Urinary bladder (tissue), 4 donors: ENCODE measurements around the gene HPRT1. TPM values are rescaled to one million over a fixed set of nuclear protein-coding genes. Genes with fewer than 3 reads are reported as not detected.

Experiments used
- DNase-seq: peaks from one replicate; pipeline ENCODE4 v3.0.0-alpha.2; 2015; ENCODE audit errors: extremely low spot score
- H3K27ac ChIP-seq: one replicate; pipeline ENCODE4 v1.5.1; 2013; ENCODE audit warnings: low read depth, mild to moderate bottlenecking, moderate library complexity
- H3K36me3 ChIP-seq: one replicate; pipeline ENCODE4 v1.6.1; 2013; ENCODE audit warnings: mild to moderate bottlenecking, moderate library complexity; ENCODE audit not compliant: insufficient read depth
- H3K4me1 ChIP-seq: one replicate; pipeline ENCODE4 v1.6.1; 2013; ENCODE audit warnings: mild to moderate bottlenecking, moderate library complexity; ENCODE audit not compliant: insufficient read depth
- H3K4me3 ChIP-seq: one replicate; pipeline ENCODE4 v1.5.1; 2013; ENCODE audit warnings: low read depth, low read length
- WGBS: extraction: QIAGEN DNeasy Blood & Tissue Kit; methylation state at CpG from one replicate; pipeline ENCODE4 v1.1.7; 2013; 5-methylcytosine and 5-hydroxymethylcytosine counted together
- polyA plus RNA-seq: library from polyadenylated mRNA; stranded (reverse); fragments of 200-250 nt; gene quantifications from one replicate; pipeline ENCODE4 v1.2.3, GENCODE V29; 2013
- total RNA-seq: library from RNA; depleted of rRNA; stranded (reverse); fragments of >200 nt; gene quantifications from one replicate; pipeline ENCODE4 v1.2.3, GENCODE V29; 2014
- donor health status: healthy with polysubstance abuse.
- donor health status: healthy.

HPRT1 gene
- total RNA-seq (19.4 TPM), polyA plus RNA-seq (21.9 TPM)

DNA sequence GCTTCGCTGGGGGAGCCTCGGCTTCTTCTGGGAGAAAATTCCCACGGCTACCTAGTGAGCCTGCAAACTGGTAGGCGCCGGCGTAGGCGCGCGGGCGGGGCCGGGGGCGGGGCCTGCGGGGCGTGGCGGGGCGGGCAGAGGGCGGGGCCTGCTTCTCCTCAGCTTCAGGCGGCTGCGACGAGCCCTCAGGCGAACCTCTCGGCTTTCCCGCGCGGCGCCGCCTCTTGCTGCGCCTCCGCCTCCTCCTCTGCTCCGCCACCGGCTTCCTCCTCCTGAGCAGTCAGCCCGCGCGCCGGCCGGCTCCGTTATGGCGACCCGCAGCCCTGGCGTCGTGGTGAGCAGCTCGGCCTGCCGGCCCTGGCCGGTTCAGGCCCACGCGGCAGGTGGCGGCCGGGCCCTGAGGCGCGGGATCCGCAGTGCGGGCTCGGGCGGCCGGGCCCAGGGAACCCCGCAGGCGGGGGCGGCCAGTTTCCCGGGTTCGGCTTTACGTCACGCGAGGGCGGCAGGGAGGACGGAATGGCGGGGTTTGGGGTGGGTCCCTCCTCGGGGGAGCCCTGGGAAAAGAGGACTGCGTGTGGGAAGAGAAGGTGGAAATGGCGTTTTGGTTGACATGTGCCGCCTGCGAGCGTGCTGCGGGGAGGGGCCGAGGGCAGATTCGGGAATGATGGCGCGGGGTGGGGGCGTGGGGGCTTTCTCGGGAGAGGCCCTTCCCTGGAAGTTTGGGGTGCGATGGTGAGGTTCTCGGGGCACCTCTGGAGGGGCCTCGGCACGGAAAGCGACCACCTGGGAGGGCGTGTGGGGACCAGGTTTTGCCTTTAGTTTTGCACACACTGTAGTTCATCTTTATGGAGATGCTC lies at the start of gene HPRT1:
TSS of gene HPRT1 (plus strand) at position 161 of the 857 bp plus-strand sequence. CDS start at position 308, 147 bp downstream.
- peak; percentile 20 for DNase-seq
- WGBS: under 1% methylated on average over 78 of the region's 85 CpGs
- Histone ChIP-seq H3K4me3 (peak within 1 kb of the TSS; percentile 70), H3K4me1 (no peaks in the 10 kb centered on the region), H3K36me3 (no peaks in the 10 kb centered on the region), H3K27ac (peak within 1 kb of the TSS; percentile 73)

DNA sequence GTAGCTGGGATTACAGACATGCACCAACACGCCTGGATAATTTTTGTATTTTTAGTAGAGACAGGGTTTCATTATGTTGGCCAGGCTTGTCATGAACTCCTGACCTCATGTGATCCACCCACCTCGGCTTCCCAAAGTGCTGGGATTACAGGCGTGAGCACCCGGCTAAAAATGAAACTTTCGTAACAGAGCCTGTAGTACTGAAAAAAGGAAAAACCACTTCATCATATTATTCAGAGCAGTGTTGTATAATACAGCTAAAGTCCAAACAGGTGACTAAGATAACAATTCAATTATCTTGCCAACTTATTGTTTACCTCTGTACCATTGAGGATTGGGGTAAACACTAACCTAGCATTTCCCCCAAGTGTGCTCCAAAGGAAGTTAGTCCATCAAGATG lies 43.9 kb upstream of the HPRT1 start:
- no peak for DNase-seq
- WGBS: 79% methylated on average over 5 of the region's 5 CpGs
- H3K4me3 ChIP-seq: no peak overlapping the region
- H3K36me3 ChIP-seq: no peaks in the 10 kb centered on the region
- H3K27ac ChIP-seq: no peak overlapping the region
- no peaks in the 10 kb centered on the region for H3K4me1 ChIP-seq

- Histone ChIP-seq H3K27ac (no peak overlapping the region), H3K36me3 (no peaks in the 10 kb centered on the region), H3K4me1 (no peaks in the 10 kb centered on the region), H3K4me3 (no peak overlapping the region)
- 85% methylated on average over 8 of the region's 8 CpGs for WGBS
- DNase-seq: no peak
Observed at GRCh38 chrX:134418317-134419113, 41.5 kb upstream of the HPRT1 start.

DNA sequence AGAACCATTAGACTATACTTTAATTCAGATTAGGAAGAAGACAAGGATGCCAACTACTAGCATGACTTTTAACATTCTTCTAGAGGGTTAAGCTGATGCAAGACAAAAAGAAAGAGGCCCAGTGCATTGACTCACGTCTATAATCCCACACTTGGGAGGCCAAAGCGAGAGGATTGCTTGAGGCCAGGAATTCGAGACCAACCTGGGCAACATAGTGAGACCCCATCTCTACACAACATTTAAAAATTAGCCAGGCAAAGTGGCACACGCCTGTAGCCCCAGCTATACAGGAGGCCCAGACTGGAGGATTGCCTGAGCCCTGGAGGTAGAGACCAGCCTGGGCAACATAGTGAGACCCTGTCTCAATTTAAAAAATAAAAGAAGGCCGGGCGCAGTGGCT lies 40.2 kb upstream of the HPRT1 start:
- Histone ChIP-seq H3K36me3 (no peaks in the 10 kb centered on the region), H3K27ac (no peak overlapping the region), H3K4me1 (no peaks in the 10 kb centered on the region), H3K4me3 (no peak overlapping the region)
- 95% methylated on average over 6 of the region's 6 CpGs for WGBS
- DNase-seq: no peak

DNA sequence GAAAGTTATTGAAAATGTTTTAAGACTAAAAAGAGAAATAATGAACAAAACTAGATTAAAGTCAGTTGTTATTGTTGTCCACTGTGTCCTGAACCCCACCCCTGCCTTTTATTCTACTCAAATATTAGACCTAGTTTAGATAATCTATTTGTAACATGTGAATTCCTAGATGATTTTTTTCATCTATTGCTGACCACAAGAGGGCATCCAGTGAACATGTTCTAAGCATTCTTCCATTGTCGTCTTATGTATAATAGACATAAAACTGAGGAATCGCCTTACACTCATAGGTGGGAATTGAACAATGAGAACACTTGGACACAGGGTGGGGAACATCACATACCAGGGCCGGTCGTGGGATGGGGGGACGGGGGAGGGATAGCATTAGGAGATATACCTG lies 36.4 kb upstream of the HPRT1 start:
- Histone ChIP-seq H3K27ac (no peak overlapping the region), H3K4me1 (no peaks in the 10 kb centered on the region), H3K36me3 (no peaks in the 10 kb centered on the region), H3K4me3 (no peak overlapping the region)
- 52% methylated on average over 5 of the region's 5 CpGs for WGBS
- DNase-seq: no peak

DNA sequence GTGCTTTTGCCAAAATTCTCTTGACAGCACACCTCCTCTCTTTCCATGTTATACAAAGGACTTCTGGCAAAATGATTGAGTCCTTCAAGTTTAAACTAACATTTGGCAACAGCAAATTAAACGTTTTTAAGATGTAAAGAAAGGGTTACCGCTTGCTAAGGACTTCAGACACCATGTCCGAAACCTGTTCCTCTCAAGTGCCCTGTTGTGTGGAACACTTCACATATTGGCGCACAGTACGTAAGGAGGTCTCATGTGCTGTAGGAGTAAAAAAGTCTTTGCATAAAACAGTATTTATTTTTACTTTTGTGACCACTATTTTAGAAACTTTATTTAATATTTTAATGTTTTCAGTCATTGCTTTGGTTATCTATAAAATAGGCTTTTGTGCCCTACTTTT lies 33.7 kb upstream of the HPRT1 start:
- H3K4me1 ChIP-seq: no peaks in the 10 kb centered on the region
- no peaks in the 10 kb centered on the region for H3K36me3 ChIP-seq
- no peak for DNase-seq
- H3K4me3 ChIP-seq: no peak overlapping the region
- no peak overlapping the region for H3K27ac ChIP-seq
- WGBS: 88% methylated on average over 5 of the region's 5 CpGs

DNA sequence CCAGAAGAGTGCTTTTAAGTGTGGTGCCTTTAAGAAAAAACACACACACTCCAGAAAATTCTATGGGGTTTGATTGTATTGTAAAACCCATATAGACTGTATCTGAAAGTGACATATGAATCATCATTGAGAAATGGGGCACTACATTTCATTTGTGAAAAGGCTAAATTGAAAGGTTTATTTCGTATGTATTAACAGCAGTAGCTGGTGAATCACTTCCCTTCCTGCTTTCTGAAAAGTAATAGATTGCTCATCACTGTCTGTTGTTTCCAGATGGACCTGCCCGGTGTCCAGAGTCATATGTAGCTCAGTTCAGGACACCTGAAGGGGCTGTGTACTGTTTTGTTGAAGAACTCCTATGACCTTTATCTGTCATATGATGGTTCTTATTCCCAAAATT lies 28.1 kb upstream of the HPRT1 start:
- no peak overlapping the region for H3K4me3 ChIP-seq
- no peak for DNase-seq
- H3K36me3 ChIP-seq: no peaks in the 10 kb centered on the region
- no peak overlapping the region for H3K27ac ChIP-seq
- 84% methylated on average over 2 of the region's 2 CpGs for WGBS
- H3K4me1 ChIP-seq: no peaks in the 10 kb centered on the region

GRCh38 chrX:134435894-134436293 lies 24.1 kb upstream of the HPRT1 start:
- Histone ChIP-seq H3K4me1 (no peaks in the 10 kb centered on the region), H3K36me3 (no peaks in the 10 kb centered on the region), H3K4me3 (no peak overlapping the region), H3K27ac (no peak overlapping the region)
- DNase-seq: no peak
- WGBS: 97% methylated on average over 6 of the region's 6 CpGs

DNA sequence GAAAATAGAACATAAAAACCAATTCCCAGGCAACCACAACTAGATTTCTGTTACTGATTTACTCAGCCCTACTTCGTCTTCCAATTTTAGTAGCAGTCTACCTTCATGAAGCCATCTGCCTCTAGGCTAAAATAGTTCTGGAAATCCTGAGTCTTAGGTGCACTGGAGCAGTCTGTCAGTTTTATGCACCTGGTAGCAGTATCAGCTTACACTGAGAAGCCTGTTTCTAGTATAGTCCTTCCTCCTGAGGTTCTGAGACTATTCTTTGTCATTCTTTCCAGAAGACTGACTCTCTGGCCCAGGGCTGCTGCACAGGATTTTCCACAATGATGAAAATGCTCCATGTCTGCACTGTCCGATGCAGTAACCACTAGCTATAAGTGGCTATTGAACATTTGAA lies 16.9 kb upstream of the HPRT1 start:
- DNase-seq: no peak
- Histone ChIP-seq H3K36me3 (no peaks in the 10 kb centered on the region), H3K27ac (no peak overlapping the region), H3K4me3 (no peak overlapping the region), H3K4me1 (no peaks in the 10 kb centered on the region)
- 96% methylated on average over 2 of the region's 2 CpGs for WGBS

GRCh38 chrX:134443461-134443860 lies 16.5 kb upstream of the HPRT1 start:
- 98% methylated on average over 2 of the region's 2 CpGs for WGBS
- Histone ChIP-seq H3K4me3 (no peak overlapping the region), H3K27ac (no peak overlapping the region), H3K36me3 (no peaks in the 10 kb centered on the region), H3K4me1 (no peaks in the 10 kb centered on the region)
- no peak for DNase-seq

DNA sequence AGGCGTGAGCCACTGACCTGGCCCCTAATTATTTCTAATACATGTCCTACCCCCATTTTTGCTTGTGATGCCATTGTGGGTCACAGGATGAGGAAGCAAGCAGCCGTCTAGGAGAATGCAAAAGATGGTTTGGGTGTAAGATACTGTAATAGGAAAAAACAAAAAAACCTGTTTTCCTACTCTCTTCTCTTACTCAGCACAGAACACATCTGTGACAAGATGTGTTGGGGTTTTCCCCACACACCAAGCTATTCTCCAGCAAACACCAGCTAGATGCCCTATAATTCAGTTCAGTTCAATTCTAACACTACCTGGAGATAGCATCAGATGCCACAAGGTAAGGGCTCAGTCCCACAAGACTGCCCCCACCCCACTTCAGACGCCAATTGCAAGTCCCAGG lies 15.3 kb upstream of the HPRT1 start:
- no peak overlapping the region for H3K4me3 ChIP-seq
- no peak for DNase-seq
- no peaks in the 10 kb centered on the region for H3K4me1 ChIP-seq
- H3K36me3 ChIP-seq: no peaks in the 10 kb centered on the region
- no peak overlapping the region for H3K27ac ChIP-seq
- 73% methylated on average over 3 of the region's 3 CpGs for WGBS

DNA sequence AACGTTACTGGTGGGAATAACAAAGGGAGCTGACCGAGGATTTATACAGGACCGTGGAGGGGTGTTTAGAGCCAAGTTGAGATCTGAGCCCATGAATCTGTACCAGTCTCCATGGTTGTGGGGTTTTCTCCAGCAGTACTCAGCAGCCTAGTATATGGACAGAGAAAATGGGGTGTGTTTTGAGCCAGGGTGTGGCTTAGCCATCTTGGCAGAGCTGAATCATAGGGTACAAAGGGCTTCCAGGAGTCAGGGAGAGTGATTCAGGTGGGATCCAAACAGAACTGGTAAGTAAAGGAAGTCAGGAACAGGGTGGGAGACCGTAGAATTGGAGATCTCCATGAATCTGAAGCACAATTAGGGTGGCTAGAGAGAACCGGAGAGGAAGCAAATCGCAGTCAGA lies 7.4 kb upstream of the HPRT1 start:
- H3K4me1 ChIP-seq: no peaks in the 10 kb centered on the region
- no peak overlapping the region for H3K27ac ChIP-seq
- no peaks in the 10 kb centered on the region for H3K36me3 ChIP-seq
- DNase-seq: no peak
- H3K4me3 ChIP-seq: no peak overlapping the region
- WGBS: 93% methylated on average over 6 of the region's 6 CpGs

DNA sequence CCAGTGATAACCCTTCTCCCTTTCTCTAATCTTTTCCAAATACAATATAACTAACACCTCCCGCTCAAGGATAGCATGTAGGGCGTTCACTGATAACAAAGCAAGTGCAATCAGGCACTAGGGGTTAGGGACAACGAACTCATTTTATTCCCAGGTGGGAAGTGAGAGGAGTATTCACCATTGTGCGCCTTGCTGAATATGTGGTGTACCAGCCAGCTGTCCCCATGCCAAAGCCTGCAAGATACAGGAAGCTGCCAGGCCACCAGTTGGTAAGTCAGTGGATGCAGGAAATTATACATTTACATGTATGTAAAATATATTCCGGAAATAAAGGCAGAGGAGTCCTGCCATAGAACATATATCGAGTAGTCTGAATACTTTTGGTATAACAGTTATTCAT lies 6.3 kb upstream of the HPRT1 start:
- no peak for DNase-seq
- Histone ChIP-seq H3K4me1 (no peaks in the 10 kb centered on the region), H3K36me3 (no peaks in the 10 kb centered on the region), H3K27ac (no peak overlapping the region), H3K4me3 (no peak overlapping the region)
- 84% methylated on average over 6 of the region's 6 CpGs for WGBS

DNA sequence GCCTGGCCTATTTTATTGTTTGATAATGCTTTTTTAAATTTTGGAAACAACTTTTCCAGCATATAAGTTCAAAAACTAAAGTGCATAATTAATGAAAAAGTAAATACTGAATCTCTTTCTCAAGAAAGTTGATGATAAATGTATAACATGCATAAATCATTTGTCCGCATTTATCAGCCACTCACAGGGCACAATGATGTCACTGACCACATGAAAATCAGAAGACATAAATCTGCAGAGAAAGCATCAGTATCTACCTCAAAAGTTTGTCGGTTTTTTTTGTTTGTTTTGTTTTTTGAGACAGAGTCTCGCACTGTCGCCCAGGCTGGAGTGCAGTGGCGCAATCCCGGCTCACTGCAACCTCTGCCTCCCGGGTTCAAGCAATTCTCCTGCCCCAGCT lies 5.5 kb upstream of the HPRT1 start:
- no peak overlapping the region for H3K27ac ChIP-seq
- no peak for DNase-seq
- WGBS: 95% methylated on average over 7 of the region's 7 CpGs
- no peak overlapping the region for H3K4me3 ChIP-seq
- no peaks in the 10 kb centered on the region for H3K36me3 ChIP-seq
- no peaks in the 10 kb centered on the region for H3K4me1 ChIP-seq
